Upper lobe of left lung (tissue), 4 donors: ENCODE data around the gene NTN1.

Experiments used
- CTCF ChIP-seq, 6 experiments: fragments of 450-650 bp in 4 of 6; fragments of 200-600 bp in 2 of 6; sonication (generic) in 2 of 6; IDR thresholded peaks; one replicate each; pipeline ENCODE4 v1.5.1; 2016 to 2019; ENCODE audit warnings: antibody characterized with exemption in 6 of 6
- EP300 ChIP-seq, 4 donors: sonication (generic); formaldehyde crosslinking; IDR thresholded peaks; one replicate each; pipeline ENCODE4 v1.5.1; 2017; ENCODE audit warnings: antibody characterized with exemption in 4 of 4, control low read depth in 2 of 4
- POLR2A ChIP-seq, 4 donors: fragments of 450-650 bp; IDR thresholded peaks; one replicate each; pipeline ENCODE4 v1.5.1; 2016 to 2017; ENCODE audit warnings: antibody characterized with exemption in 4 of 4, mild to moderate bottlenecking in 2 of 4
- POLR2AphosphoS5 ChIP-seq, 2 donors: sonication (generic); formaldehyde crosslinking; IDR thresholded peaks; one replicate each; pipeline ENCODE4 v1.5.1; 2017; ENCODE audit warnings: antibody characterized with exemption in 2 of 2

GRCh38 chr17:9142772-9143494 lies 121.6 kb downstream of the NTN1 start:
- TF ChIP-seq CTCF (IDR thresholded peaks at IDR 0.05), result no peak
- no peak for TF ChIP-seq POLR2AphosphoS5 (IDR thresholded peaks at IDR 0.05)
- TF ChIP-seq POLR2A (IDR thresholded peaks at IDR 0.05), result no peak
- TF ChIP-seq EP300 (IDR thresholded peaks at IDR 0.05), result no peak
